Panc1 (cell line): ENCODE data around the gene CHPT1. TPM values are rescaled to one million over a fixed set of nuclear protein-coding genes. Genes with fewer than 3 reads are reported as not detected.
A peak's percentile ranks its signal among the peaks of the same experiment; 100 is the strongest.

Source experiments
- ATAC-seq: fragments of 200-7000 bp; cut with Tn5 transposase; 2 replicates; pipeline ENCODE4 v1.9.1; 2020; ENCODE audit warnings: mild to moderate bottlenecking, moderate library complexity
- BruUV-seq: library from RNA; stranded (reverse); fragments of 400-500 nt; replicated peaks from 2 replicates; lab custom pipeline; 2021; lab: Mats Ljungman, UMichigan
- CTCF ChIA-PET: fragments of 300-600 bp; sonication (Branson Sonifier 250); formaldehyde crosslinking; loops from one replicate; lab custom pipeline; 2022; ENCODE audit warnings: antibody characterized with exemption; lab: Charles Lee
- POLR2A ChIA-PET: fragments of 300-600 bp; sonication (Branson Sonifier 250); formaldehyde crosslinking; loops from one replicate; lab custom pipeline; 2022; ENCODE audit warnings: antibody characterized with exemption; lab: Charles Lee
- DNase-seq: peaks from one replicate; pipeline ENCODE4 v3.0.0-alpha.2; 2010; ENCODE audit warnings: low read depth, low spot score
- H3K27ac ChIP-seq: 2 replicates; pipeline ENCODE4 v1.5.1; 2011; ENCODE audit warnings: mild to moderate bottlenecking, low read length, inconsistent platforms
- H3K27me3 ChIP-seq: fragments of 200-500 bp; sonication (Bioruptor generic); 2 replicates; pipeline ENCODE4 v1.6.0; 2014; ENCODE audit warnings: low read length, inconsistent platforms; ENCODE audit not compliant: control insufficient read depth, insufficient read depth
- H3K36me3 ChIP-seq: fragments of 200-500 bp; sonication (Bioruptor generic); 2 replicates; pipeline ENCODE4 v1.5.1; 2014; ENCODE audit warnings: inconsistent platforms, mild to moderate bottlenecking, low read length, moderate library complexity; ENCODE audit not compliant: control insufficient read depth, insufficient read depth
- H3K4me1 ChIP-seq: 2 replicates; pipeline ENCODE4 v1.5.1; 2011; ENCODE audit warnings: inconsistent platforms, mild to moderate bottlenecking, low read length, moderate library complexity; ENCODE audit not compliant: control insufficient read depth, insufficient read depth
- H3K4me3 ChIP-seq, 2 experiments: 2 replicates each; pipeline ENCODE4 v1.5.1; 2011 to 2012; ENCODE audit warnings: low read depth in 2 of 2, low read length in 2 of 2, mild to moderate bottlenecking in 2 of 2, inconsistent platforms in 1 of 2, moderate library complexity in 1 of 2
- H3K9me3 ChIP-seq: fragments of 200-500 bp; sonication (Bioruptor generic); 2 replicates; pipeline ENCODE4 v1.5.1; 2014; ENCODE audit warnings: low read depth, mild to moderate bottlenecking, inconsistent platforms, low read length, moderate library complexity; ENCODE audit not compliant: control insufficient read depth, insufficient read depth
- POLR2AphosphoS5 ChIP-seq: IDR thresholded peaks from 2 replicates; pipeline ENCODE4 v1.6.1; 2012; ENCODE audit warnings: mild to moderate bottlenecking, low read depth, low read length, moderate library complexity
- SIN3A ChIP-seq: IDR thresholded peaks from 2 replicates; pipeline ENCODE4 v1.6.1; 2012; ENCODE audit warnings: low read depth, mild to moderate bottlenecking, low read length, moderate library complexity, borderline replicate concordance; ENCODE audit not compliant: insufficient read depth
- TCF7L2 ChIP-seq: IDR thresholded peaks from 2 replicates; pipeline ENCODE4 v1.6.1; 2011; ENCODE audit warnings: mild to moderate bottlenecking, low read depth, low read length, inconsistent platforms
- in situ Hi-C: cut with HindIII; loops from 2 replicates; pipeline ENCODE4 v1.10.0; 2016; ENCODE audit warnings: low sequenced_read_pairs, low pct_unique_long_range_greater_than_20kb
- intact Hi-C: fragments of 100-400 bp; cut with micrococcal nuclease; formaldehyde crosslinking; loops from one replicate; pipeline ENCODE4 v1.10.0; 2022; ENCODE audit not compliant: unreplicated experiment
- total RNA-seq: library from RNA; stranded (reverse); gene quantifications from one replicate; pipeline ENCODE4 v1.2.1, GENCODE V29; 2021; ENCODE audit not compliant: unreplicated experiment
- TF ChIP-seq, protein P1 (sequence below), 2 experiments: IDR thresholded peaks; 2 replicates each; pipeline ENCODE4 v1.6.1; 2011 to 2012; ENCODE audit warnings: low read depth in 2 of 2, control low read depth in 1 of 2, low read length in 1 of 2, mild to moderate bottlenecking in 1 of 2, moderate library complexity in 1 of 2; ENCODE audit not compliant: insufficient read depth in 1 of 2
- TF ChIP-seq, protein P2 (sequence below): fragments of 450-650 bp; IDR thresholded peaks from 2 replicates; pipeline ENCODE4 v1.5.1; 2017; ENCODE audit warnings: mild to moderate bottlenecking

The CHPT1 gene
- total RNA-seq, 1 experiment from 2014 or later = 78.3 TPM

GRCh38 chr12:101698800-101699347 is 1.4 kb downstream of the CHPT1 start:
- POLR2A ChIA-PET = no interaction called here
- CTCF ChIA-PET = no interaction called here
- Histone ChIP-seq H3K9me3 (no peaks in the 10 kb centered on the region), H3K4me1 (peaks cover 41% of the 10 kb centered on the region), H3K36me3 (peaks cover 3% of the 10 kb centered on the region), H3K27me3 (no peaks in the 10 kb centered on the region), H3K27ac (peak overlapping the region; percentile 72), H3K4me3 (peak overlapping the region; percentile 92 to 94)
- TF ChIP-seq, protein P1, sequence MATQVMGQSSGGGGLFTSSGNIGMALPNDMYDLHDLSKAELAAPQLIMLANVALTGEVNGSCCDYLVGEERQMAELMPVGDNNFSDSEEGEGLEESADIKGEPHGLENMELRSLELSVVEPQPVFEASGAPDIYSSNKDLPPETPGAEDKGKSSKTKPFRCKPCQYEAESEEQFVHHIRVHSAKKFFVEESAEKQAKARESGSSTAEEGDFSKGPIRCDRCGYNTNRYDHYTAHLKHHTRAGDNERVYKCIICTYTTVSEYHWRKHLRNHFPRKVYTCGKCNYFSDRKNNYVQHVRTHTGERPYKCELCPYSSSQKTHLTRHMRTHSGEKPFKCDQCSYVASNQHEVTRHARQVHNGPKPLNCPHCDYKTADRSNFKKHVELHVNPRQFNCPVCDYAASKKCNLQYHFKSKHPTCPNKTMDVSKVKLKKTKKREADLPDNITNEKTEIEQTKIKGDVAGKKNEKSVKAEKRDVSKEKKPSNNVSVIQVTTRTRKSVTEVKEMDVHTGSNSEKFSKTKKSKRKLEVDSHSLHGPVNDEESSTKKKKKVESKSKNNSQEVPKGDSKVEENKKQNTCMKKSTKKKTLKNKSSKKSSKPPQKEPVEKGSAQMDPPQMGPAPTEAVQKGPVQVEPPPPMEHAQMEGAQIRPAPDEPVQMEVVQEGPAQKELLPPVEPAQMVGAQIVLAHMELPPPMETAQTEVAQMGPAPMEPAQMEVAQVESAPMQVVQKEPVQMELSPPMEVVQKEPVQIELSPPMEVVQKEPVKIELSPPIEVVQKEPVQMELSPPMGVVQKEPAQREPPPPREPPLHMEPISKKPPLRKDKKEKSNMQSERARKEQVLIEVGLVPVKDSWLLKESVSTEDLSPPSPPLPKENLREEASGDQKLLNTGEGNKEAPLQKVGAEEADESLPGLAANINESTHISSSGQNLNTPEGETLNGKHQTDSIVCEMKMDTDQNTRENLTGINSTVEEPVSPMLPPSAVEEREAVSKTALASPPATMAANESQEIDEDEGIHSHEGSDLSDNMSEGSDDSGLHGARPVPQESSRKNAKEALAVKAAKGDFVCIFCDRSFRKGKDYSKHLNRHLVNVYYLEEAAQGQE (IDR thresholded peaks at IDR 0.05; ENCODE audit: insufficient read depth in 1 of 2, low read depth in 2 of 2, low read length in 1 of 2) = no peak
- TF ChIP-seq TCF7L2 = no peak
- no peak for TF ChIP-seq SIN3A
- no peak for TF ChIP-seq POLR2AphosphoS5
- TF ChIP-seq, protein P2, sequence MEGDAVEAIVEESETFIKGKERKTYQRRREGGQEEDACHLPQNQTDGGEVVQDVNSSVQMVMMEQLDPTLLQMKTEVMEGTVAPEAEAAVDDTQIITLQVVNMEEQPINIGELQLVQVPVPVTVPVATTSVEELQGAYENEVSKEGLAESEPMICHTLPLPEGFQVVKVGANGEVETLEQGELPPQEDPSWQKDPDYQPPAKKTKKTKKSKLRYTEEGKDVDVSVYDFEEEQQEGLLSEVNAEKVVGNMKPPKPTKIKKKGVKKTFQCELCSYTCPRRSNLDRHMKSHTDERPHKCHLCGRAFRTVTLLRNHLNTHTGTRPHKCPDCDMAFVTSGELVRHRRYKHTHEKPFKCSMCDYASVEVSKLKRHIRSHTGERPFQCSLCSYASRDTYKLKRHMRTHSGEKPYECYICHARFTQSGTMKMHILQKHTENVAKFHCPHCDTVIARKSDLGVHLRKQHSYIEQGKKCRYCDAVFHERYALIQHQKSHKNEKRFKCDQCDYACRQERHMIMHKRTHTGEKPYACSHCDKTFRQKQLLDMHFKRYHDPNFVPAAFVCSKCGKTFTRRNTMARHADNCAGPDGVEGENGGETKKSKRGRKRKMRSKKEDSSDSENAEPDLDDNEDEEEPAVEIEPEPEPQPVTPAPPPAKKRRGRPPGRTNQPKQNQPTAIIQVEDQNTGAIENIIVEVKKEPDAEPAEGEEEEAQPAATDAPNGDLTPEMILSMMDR = peak; percentile 55; the same call in 1 of the 2 replicates
- no TSS peak for BruUV-seq
- ATAC-seq (0 out of 2 replicates have a peak, but pooled peaks have one; percentile 42), DNase-seq (no peak)
- in situ Hi-C loops (no loop called here), intact Hi-C loops (loop anchor here (10.0 kb wide), 1 partner anchor 284 kb away; no protein-coding TSS in a partner anchor)

DNA sequence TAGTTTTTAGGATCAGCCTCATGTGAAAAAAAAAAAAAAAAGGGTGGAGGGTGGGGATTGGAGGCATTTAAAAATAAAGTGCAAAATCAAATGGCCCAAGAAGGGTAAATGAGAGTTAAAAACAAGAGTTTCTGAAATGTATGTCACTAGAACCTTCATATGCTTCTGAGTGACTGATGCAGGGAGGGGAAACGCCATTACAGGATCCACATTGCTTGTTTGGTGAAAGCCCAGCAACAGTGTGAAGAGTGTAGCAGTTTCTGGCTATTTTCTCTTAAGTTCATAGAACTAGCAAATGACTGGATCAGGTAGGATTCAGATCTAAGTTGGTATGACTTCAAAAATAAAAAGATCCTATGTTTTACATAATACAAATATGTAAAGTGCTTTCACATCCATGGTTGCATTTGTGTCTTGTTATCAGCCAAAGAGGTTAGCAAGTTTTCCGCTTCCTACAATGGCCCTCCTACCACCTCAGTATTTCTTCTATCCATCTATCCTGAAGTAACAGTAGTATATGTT is 2.9 kb downstream of the CHPT1 start:
- H3K27me3 ChIP-seq = no peaks in the 10 kb centered on the region
- BruUV-seq = TSS peak; percentile 38
- intact Hi-C loops = no loop called here
- H3K36me3 ChIP-seq = peaks cover 3% of the 10 kb centered on the region
- TF ChIP-seq TCF7L2 (no peak), SIN3A (no peak), POLR2AphosphoS5 (no peak)
- TF ChIP-seq, protein P2 = no peak
- TF ChIP-seq, protein P1 (IDR thresholded peaks at IDR 0.05; ENCODE audit: insufficient read depth in 1 of 2, low read depth in 2 of 2, low read length in 1 of 2) = no peak
- H3K9me3 ChIP-seq = no peaks in the 10 kb centered on the region
- ChIA-PET CTCF (no interaction called here), POLR2A (no interaction called here)
- ATAC-seq = no peak
- no peak overlapping the region for H3K4me3 ChIP-seq
- no peak for DNase-seq
- in situ Hi-C loops = no loop called here
- peak overlapping the region; percentile 42; the same call in 1 of the 2 replicates for H3K27ac ChIP-seq
- H3K4me1 ChIP-seq = peaks cover 41% of the 10 kb centered on the region
